K562 (cell line): ENCODE data around the gene PALLD. TPM values are rescaled to one million over a fixed set of nuclear protein-coding genes. Genes with fewer than 3 reads are reported as not detected.

Experiments
- ETV1 ChIP-seq: fragments of 450-650 bp; conservative IDR thresholded peaks from 2 replicates; pipeline ENCODE4 v1.6.1; 2016; ENCODE audit warnings: missing genetic modification characterization, control low read depth, low read depth, missing compliant biosample characterization
- ZNF324 ChIP-seq: fragments of 250-450 bp; sonication (Bioruptor Pico); IDR thresholded peaks from 2 replicates; pipeline ENCODE4 v1.4.0; 2020; ENCODE audit warnings: mild to moderate bottlenecking
- polyA plus RNA-seq, 8 experiments: library from polyadenylated mRNA; depleted of rRNA in 4 of 8; stranded (reverse) in 5 of 8; unstranded in 3 of 8; fragments of >200 nt; fragmentation: Nextera tagmentation in 2 of 8; fragmentation: Illumina TruSeq in 1 of 8; extraction: Ambion mirVana in 2 of 8; extraction: Trizol in 1 of 8; gene quantifications; 2 replicates each; pipeline versions ENCODE4 v1.2.1 to v1.2.3, GENCODE V29; 2011 to 2014; ENCODE audit warnings: inconsistent platforms in 1 of 8, missing spikeins in 1 of 8
- total RNA-seq, 7 experiments: library from RNA; depleted of rRNA in 6 of 7; stranded (reverse); fragments of >200 nt in 6 of 7; fragmentation: Illumina TruSeq in 2 of 7; extraction: Trizol in 2 of 7; gene quantifications; 2 replicates each; pipeline versions ENCODE4 v1.2.1 to v1.2.3, GENCODE V29; 2011 to 2021; ENCODE audit warnings: low replicate concordance in 1 of 7
- TF ChIP-seq, protein P1 (sequence below): fragments of 200-600 bp; sonication (generic); IDR thresholded peaks from one replicate; pipeline ENCODE4 v1.6.1; 2012; ENCODE audit warnings: mild to moderate bottlenecking, low read depth, low read length, inconsistent platforms

Gene PALLD
- total and polyA plus RNA-seq, 9 of the 15 experiments (the other 6 are each of a cell fraction or from before 2014, with no cell fraction given), result 0.01 to 0.35 (median 0.06) TPM; not detected in 3

DNA sequence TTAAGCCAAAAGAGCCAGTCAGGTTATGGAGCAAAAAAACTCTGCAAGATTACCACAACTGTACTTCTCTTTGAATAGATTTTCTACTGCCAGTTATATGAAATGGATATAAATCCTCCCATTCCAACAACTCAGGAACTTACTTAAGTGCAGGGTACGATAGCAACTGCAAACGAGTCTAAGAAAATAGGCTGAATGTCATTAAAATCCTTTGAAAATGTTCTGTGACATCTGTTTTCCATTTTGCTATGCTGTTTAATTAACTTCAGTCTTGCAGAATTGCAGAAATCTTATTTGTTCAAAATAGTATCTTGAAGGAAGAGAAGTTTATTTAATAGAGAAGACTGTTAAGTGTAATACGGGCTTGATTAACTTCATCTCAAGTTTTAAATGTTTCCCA lies 243.8 kb downstream of the PALLD start (continued):
- TF ChIP-seq, protein P1, sequence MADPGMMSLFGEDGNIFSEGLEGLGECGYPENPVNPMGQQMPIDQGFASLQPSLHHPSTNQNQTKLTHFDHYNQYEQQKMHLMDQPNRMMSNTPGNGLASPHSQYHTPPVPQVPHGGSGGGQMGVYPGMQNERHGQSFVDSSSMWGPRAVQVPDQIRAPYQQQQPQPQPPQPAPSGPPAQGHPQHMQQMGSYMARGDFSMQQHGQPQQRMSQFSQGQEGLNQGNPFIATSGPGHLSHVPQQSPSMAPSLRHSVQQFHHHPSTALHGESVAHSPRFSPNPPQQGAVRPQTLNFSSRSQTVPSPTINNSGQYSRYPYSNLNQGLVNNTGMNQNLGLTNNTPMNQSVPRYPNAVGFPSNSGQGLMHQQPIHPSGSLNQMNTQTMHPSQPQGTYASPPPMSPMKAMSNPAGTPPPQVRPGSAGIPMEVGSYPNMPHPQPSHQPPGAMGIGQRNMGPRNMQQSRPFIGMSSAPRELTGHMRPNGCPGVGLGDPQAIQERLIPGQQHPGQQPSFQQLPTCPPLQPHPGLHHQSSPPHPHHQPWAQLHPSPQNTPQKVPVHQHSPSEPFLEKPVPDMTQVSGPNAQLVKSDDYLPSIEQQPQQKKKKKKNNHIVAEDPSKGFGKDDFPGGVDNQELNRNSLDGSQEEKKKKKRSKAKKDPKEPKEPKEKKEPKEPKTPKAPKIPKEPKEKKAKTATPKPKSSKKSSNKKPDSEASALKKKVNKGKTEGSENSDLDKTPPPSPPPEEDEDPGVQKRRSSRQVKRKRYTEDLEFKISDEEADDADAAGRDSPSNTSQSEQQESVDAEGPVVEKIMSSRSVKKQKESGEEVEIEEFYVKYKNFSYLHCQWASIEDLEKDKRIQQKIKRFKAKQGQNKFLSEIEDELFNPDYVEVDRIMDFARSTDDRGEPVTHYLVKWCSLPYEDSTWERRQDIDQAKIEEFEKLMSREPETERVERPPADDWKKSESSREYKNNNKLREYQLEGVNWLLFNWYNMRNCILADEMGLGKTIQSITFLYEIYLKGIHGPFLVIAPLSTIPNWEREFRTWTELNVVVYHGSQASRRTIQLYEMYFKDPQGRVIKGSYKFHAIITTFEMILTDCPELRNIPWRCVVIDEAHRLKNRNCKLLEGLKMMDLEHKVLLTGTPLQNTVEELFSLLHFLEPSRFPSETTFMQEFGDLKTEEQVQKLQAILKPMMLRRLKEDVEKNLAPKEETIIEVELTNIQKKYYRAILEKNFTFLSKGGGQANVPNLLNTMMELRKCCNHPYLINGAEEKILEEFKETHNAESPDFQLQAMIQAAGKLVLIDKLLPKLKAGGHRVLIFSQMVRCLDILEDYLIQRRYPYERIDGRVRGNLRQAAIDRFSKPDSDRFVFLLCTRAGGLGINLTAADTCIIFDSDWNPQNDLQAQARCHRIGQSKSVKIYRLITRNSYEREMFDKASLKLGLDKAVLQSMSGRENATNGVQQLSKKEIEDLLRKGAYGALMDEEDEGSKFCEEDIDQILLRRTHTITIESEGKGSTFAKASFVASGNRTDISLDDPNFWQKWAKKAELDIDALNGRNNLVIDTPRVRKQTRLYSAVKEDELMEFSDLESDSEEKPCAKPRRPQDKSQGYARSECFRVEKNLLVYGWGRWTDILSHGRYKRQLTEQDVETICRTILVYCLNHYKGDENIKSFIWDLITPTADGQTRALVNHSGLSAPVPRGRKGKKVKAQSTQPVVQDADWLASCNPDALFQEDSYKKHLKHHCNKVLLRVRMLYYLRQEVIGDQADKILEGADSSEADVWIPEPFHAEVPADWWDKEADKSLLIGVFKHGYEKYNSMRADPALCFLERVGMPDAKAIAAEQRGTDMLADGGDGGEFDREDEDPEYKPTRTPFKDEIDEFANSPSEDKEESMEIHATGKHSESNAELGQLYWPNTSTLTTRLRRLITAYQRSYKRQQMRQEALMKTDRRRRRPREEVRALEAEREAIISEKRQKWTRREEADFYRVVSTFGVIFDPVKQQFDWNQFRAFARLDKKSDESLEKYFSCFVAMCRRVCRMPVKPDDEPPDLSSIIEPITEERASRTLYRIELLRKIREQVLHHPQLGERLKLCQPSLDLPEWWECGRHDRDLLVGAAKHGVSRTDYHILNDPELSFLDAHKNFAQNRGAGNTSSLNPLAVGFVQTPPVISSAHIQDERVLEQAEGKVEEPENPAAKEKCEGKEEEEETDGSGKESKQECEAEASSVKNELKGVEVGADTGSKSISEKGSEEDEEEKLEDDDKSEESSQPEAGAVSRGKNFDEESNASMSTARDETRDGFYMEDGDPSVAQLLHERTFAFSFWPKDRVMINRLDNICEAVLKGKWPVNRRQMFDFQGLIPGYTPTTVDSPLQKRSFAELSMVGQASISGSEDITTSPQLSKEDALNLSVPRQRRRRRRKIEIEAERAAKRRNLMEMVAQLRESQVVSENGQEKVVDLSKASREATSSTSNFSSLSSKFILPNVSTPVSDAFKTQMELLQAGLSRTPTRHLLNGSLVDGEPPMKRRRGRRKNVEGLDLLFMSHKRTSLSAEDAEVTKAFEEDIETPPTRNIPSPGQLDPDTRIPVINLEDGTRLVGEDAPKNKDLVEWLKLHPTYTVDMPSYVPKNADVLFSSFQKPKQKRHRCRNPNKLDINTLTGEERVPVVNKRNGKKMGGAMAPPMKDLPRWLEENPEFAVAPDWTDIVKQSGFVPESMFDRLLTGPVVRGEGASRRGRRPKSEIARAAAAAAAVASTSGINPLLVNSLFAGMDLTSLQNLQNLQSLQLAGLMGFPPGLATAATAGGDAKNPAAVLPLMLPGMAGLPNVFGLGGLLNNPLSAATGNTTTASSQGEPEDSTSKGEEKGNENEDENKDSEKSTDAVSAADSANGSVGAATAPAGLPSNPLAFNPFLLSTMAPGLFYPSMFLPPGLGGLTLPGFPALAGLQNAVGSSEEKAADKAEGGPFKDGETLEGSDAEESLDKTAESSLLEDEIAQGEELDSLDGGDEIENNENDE, result no peak
- TF ChIP-seq ETV1 (tag) (no peak), ZNF324 (CRISPR knock-in tag) (no peak)
